GM12878 (cell line): Measurements from ENCODE around the gene STK32B. TPM values are rescaled to one million over a fixed set of nuclear protein-coding genes. Genes with fewer than 3 reads are reported as not detected.

Source experiments
- ATAC-seq: fragments of 200-7000 bp; cut with Tn5 transposase; 3 replicates; pipeline ENCODE4 v1.9.1; 2020; ENCODE audit warnings: mild to moderate bottlenecking, moderate library complexity
- BruUV-seq: library from RNA; stranded (reverse); fragments of 400-500 nt; replicated peaks from 2 replicates; lab custom pipeline; 2021; lab: Mats Ljungman, UMichigan
- CTCF ChIA-PET: fragments of 300-600 bp; sonication (Branson Sonifier 250); formaldehyde crosslinking; extraction: SDS; loops from one replicate; lab custom pipeline; 2021; ENCODE audit warnings: inconsistent platforms; lab: Yijun Ruan, JAX
- POLR2A ChIA-PET: fragments of 350-600 bp; formaldehyde crosslinking; extraction: SDS; loops from one replicate; lab custom pipeline; 2021; ENCODE audit warnings: inconsistent platforms; lab: Charles Lee
- RAD21 ChIA-PET: fragments of 300-600 bp; sonication (Branson Sonifier 250); formaldehyde crosslinking; loops from one replicate; lab custom pipeline; 2023; ENCODE audit warnings: antibody characterized with exemption; ENCODE audit not compliant: unreplicated experiment; lab: Charles Lee
- SMC1A ChIA-PET: fragments of 300-600 bp; sonication (Branson Sonifier 250); formaldehyde crosslinking; loops from one replicate; lab custom pipeline; 2023; ENCODE audit not compliant: unreplicated experiment, uncharacterized antibody; lab: Charles Lee
- DNase-seq: peaks from one replicate; pipeline ENCODE4 v3.0.0-alpha.2; 2011; ENCODE audit warnings: low read depth, low spot score
- FAIRE-seq: peaks from 3 replicates; lab custom pipeline; 2011; peaks lifted over from hg19 to GRCh38; lab: Jason Lieb, UNC
- H2AFZ ChIP-seq: 2 replicates; pipeline ENCODE4 v1.6.0; 2011; ENCODE audit warnings: low read depth, low read length, control low read depth; ENCODE audit not compliant: control insufficient read depth
- H3K27ac ChIP-seq: 2 replicates; pipeline ENCODE4 v1.5.1; 2011; ENCODE audit warnings: control low read depth; ENCODE audit not compliant: control insufficient read depth, insufficient read depth
- H3K27me3 ChIP-seq, 2 experiments: replicated peaks in 1 of 2; 2 replicates each; pipeline versions ENCODE4 v1.6.0 to v1.6.1; 2011; ENCODE audit warnings: low read length in 1 of 2; ENCODE audit not compliant: control insufficient read depth in 2 of 2, insufficient read depth in 2 of 2
- H3K36me3 ChIP-seq, 2 experiments: 2 replicates each; pipeline ENCODE4 v1.5.1; 2011; ENCODE audit warnings: low read length in 1 of 2; ENCODE audit not compliant: control insufficient read depth in 2 of 2, insufficient read depth in 2 of 2
- H3K4me1 ChIP-seq: 2 replicates; pipeline ENCODE4 v1.6.1; 2011; ENCODE audit warnings: mild to moderate bottlenecking, low read length, moderate library complexity, mixed read lengths; ENCODE audit not compliant: control insufficient read depth, insufficient read depth
- H3K4me2 ChIP-seq: 2 replicates; pipeline ENCODE4 v1.6.0; 2011; ENCODE audit warnings: control low read depth; ENCODE audit not compliant: control insufficient read depth, insufficient read depth
- H3K4me3 ChIP-seq: fragments of 200-600 bp; sonication (generic); 2 replicates; pipeline ENCODE4 v1.5.1; 2016
- H3K79me2 ChIP-seq: 2 replicates; pipeline ENCODE4 v1.6.0; 2011; ENCODE audit warnings: low read length; ENCODE audit not compliant: control insufficient read depth, insufficient read depth
- H3K9ac ChIP-seq: 2 replicates; pipeline ENCODE4 v1.8.0; 2011; ENCODE audit warnings: low read length, control low read depth, mixed read lengths; ENCODE audit not compliant: control insufficient read depth, insufficient read depth
- H3K9me3 ChIP-seq: replicated peaks from 3 replicates; pipeline ENCODE4 v1.5.1; 2011; ENCODE audit warnings: mild to moderate bottlenecking, low read length; ENCODE audit not compliant: control insufficient read depth, insufficient read depth
- H4K20me1 ChIP-seq: 2 replicates; pipeline ENCODE4 v1.6.0; 2011; ENCODE audit not compliant: control insufficient read depth, insufficient read depth
- ATF7 ChIP-seq: fragments of 450-650 bp; IDR thresholded peaks from 2 replicates; pipeline ENCODE4 v1.6.1; 2016; ENCODE audit warnings: low read depth, mild to moderate bottlenecking
- CHD4 ChIP-seq: fragments of 200-600 bp; sonication (generic); IDR thresholded peaks from 2 replicates; pipeline ENCODE4 v1.6.1; 2016; ENCODE audit warnings: mild to moderate bottlenecking
- DPF2 ChIP-seq: fragments of 450-650 bp; IDR thresholded peaks from 2 replicates; pipeline ENCODE4 v1.6.1; 2017; ENCODE audit warnings: mild to moderate bottlenecking
- ESRRA ChIP-seq: IDR thresholded peaks from 2 replicates; pipeline ENCODE4 v1.6.1; 2012; ENCODE audit warnings: mild to moderate bottlenecking, low read length, improper control_type of control experiment
- FOXK2 ChIP-seq: fragments of 450-650 bp; IDR thresholded peaks from 2 replicates; pipeline ENCODE4 v1.6.1; 2017; ENCODE audit warnings: mild to moderate bottlenecking, moderate library complexity
- FOXM1 ChIP-seq: IDR thresholded peaks from 2 replicates; pipeline ENCODE4 v1.6.1; 2012; ENCODE audit warnings: low read depth, mild to moderate bottlenecking, inconsistent platforms, low read length, moderate library complexity
- RCOR1 ChIP-seq: conservative IDR thresholded peaks from 2 replicates; pipeline ENCODE4 v1.6.1; 2012; ENCODE audit warnings: low read depth, low read length, improper control_type of control experiment
- RUNX3 ChIP-seq: IDR thresholded peaks from 2 replicates; pipeline ENCODE4 v1.6.1; 2012; ENCODE audit warnings: low read length, inconsistent platforms
- SMC3 ChIP-seq: IDR thresholded peaks from 2 replicates; pipeline ENCODE4 v1.6.1; 2011; ENCODE audit warnings: low read length, improper control_type of control experiment, borderline replicate concordance
- TBL1XR1 ChIP-seq: IDR thresholded peaks from 2 replicates; pipeline ENCODE4 v1.6.1; 2012; ENCODE audit warnings: low read depth, low read length, improper control_type of control experiment
- YY1 ChIP-seq: IDR thresholded peaks from 2 replicates; pipeline ENCODE4 v1.6.1; 2011; ENCODE audit warnings: low read depth, mild to moderate bottlenecking, low read length
- ZNF207 ChIP-seq: fragments of 450-650 bp; IDR thresholded peaks from 2 replicates; pipeline ENCODE4 v1.6.1; 2014; ENCODE audit warnings: antibody characterized with exemption, mild to moderate bottlenecking, borderline replicate concordance
- ZNF24 ChIP-seq: fragments of 450-650 bp; IDR thresholded peaks from 2 replicates; pipeline ENCODE4 v1.6.1; 2017; ENCODE audit warnings: antibody characterized with exemption, mild to moderate bottlenecking
- ZNF274 ChIP-seq: IDR thresholded peaks from one replicate; pipeline ENCODE4 v1.8.0; 2011; ENCODE audit not compliant: insufficient read length, insufficient read depth
- ZNF622 ChIP-seq: fragments of 450-650 bp; IDR thresholded peaks from 2 replicates; pipeline ENCODE4 v1.6.1; 2017; ENCODE audit warnings: mild to moderate bottlenecking, inconsistent platforms
- WGBS: methylation state at CpG from one replicate; pipeline ENCODE4 v1.1.6; 2016; ENCODE audit warnings: low lambda C conversion rate; ENCODE audit not compliant: insufficient replicate concordance, insufficient coverage; ENCODE audit errors: missing lambda C conversion rate; 5-methylcytosine and 5-hydroxymethylcytosine counted together
- in situ Hi-C: fragments of 300-500 bp; cut with MboI; formaldehyde crosslinking; loops from 9 replicates; pipeline ENCODE4 v1.14.3; 2018; ENCODE audit warnings: mixed read lengths
- intact Hi-C: fragments of 100-400 bp; cut with micrococcal nuclease; formaldehyde crosslinking; loops from one replicate; pipeline ENCODE4 v1.14.2; 2022; ENCODE audit not compliant: unreplicated experiment
- polyA plus RNA-seq, 11 experiments: library from polyadenylated mRNA; depleted of rRNA in 4 of 11; unstranded in 6 of 11; stranded (reverse) in 5 of 11; fragments of >200 nt; fragmentation: Nextera tagmentation in 4 of 11; fragmentation: Illumina TruSeq in 1 of 11; extraction: Ambion mirVana in 4 of 11; extraction: Trizol in 1 of 11; gene quantifications; 1 replicate in 1 of 11; 2 replicates in 10 of 11; pipeline versions ENCODE4 v1.2.1 to v1.2.3, GENCODE V29; 2011 to 2016; ENCODE audit warnings: inconsistent platforms in 2 of 11, missing spikeins in 2 of 11, low read depth in 1 of 11
- total RNA-seq, 4 experiments: library from RNA; depleted of rRNA in 3 of 4; stranded (reverse); fragments of >200 nt in 3 of 4; fragmentation: Illumina TruSeq in 1 of 4; extraction: Trizol in 1 of 4; gene quantifications; 2 replicates each; pipeline versions ENCODE4 v1.2.1 to v1.2.3, GENCODE V29; 2013 to 2021
- TF ChIP-seq, protein P1 (sequence below): IDR thresholded peaks from 2 replicates; pipeline ENCODE4 v1.6.1; 2011; ENCODE audit warnings: mild to moderate bottlenecking, low read depth, low read length, moderate library complexity; ENCODE audit not compliant: insufficient replicate concordance
- TF ChIP-seq, protein P2 (sequence below): fragments of 450-650 bp; IDR thresholded peaks from 2 replicates; pipeline ENCODE4 v1.6.1; 2014; ENCODE audit warnings: mild to moderate bottlenecking
- TF ChIP-seq, protein P3 (sequence below): IDR thresholded peaks from 2 replicates; pipeline ENCODE4 v1.6.1; 2011; ENCODE audit warnings: borderline replicate concordance, low read depth, mild to moderate bottlenecking, moderate library complexity, mixed read lengths, low read length; ENCODE audit not compliant: insufficient read depth; ENCODE audit errors: extremely low read length
- TF ChIP-seq, protein P4 (sequence below): IDR thresholded peaks from 2 replicates; pipeline ENCODE4 v1.6.1; 2012; ENCODE audit warnings: low read depth, low read length, improper control_type of control experiment
- TF ChIP-seq, protein P5 (sequence below): fragments of 450-650 bp; IDR thresholded peaks from 2 replicates; pipeline ENCODE4 v1.6.1; 2017; ENCODE audit warnings: mild to moderate bottlenecking, low read depth, inconsistent platforms; ENCODE audit not compliant: poor library complexity, severe bottlenecking

STK32B gene
- total and polyA plus RNA-seq, 10 of the 15 experiments (the other 5 are each of a cell fraction or from before 2014, with no cell fraction given), result 0.04 to 0.12 (median 0.08) TPM; not detected in 7

DNA sequence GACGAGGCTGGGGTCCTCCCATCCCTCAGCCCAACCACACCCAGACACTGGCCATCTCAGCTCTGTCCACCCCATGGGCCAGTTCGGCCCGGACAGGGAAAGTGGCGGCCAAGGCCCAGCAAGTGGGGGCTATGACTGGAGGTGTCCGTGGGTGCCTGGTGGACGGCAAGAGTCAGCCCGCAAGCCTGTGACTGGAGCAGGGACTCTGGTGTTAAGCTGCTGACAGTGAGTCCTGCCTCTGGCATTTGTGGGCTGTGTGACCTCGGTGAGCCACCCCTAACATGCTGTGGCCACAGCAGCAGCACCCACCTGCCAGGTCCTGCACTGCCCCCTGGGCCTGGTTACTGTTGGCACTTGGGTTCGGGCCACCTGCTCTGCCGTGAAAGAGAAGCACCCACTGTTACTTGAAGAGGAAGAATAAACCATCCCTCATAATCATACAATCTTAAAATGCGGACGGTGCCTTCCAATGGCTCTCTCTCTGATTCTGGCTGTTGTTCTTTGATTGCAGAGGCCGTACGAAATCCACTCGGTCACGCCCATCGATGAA is 405.1 kb downstream of the STK32B start (continued):
- TF ChIP-seq, protein P1, sequence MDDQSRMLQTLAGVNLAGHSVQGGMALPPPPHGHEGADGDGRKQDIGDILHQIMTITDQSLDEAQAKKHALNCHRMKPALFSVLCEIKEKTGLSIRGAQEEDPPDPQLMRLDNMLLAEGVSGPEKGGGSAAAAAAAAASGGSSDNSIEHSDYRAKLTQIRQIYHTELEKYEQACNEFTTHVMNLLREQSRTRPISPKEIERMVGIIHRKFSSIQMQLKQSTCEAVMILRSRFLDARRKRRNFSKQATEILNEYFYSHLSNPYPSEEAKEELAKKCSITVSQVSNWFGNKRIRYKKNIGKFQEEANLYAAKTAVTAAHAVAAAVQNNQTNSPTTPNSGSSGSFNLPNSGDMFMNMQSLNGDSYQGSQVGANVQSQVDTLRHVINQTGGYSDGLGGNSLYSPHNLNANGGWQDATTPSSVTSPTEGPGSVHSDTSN, result no peak
- TF ChIP-seq DPF2 (no peak), RCOR1 (no peak), FOXM1 (no peak)
- TF ChIP-seq, protein P2, sequence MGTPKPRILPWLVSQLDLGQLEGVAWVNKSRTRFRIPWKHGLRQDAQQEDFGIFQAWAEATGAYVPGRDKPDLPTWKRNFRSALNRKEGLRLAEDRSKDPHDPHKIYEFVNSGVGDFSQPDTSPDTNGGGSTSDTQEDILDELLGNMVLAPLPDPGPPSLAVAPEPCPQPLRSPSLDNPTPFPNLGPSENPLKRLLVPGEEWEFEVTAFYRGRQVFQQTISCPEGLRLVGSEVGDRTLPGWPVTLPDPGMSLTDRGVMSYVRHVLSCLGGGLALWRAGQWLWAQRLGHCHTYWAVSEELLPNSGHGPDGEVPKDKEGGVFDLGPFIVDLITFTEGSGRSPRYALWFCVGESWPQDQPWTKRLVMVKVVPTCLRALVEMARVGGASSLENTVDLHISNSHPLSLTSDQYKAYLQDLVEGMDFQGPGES, result no peak
- TF ChIP-seq, protein P3, sequence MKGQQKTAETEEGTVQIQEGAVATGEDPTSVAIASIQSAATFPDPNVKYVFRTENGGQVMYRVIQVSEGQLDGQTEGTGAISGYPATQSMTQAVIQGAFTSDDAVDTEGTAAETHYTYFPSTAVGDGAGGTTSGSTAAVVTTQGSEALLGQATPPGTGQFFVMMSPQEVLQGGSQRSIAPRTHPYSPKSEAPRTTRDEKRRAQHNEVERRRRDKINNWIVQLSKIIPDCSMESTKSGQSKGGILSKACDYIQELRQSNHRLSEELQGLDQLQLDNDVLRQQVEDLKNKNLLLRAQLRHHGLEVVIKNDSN, result no peak
- TF ChIP-seq, all 136 proteins: peak for 0

DNA sequence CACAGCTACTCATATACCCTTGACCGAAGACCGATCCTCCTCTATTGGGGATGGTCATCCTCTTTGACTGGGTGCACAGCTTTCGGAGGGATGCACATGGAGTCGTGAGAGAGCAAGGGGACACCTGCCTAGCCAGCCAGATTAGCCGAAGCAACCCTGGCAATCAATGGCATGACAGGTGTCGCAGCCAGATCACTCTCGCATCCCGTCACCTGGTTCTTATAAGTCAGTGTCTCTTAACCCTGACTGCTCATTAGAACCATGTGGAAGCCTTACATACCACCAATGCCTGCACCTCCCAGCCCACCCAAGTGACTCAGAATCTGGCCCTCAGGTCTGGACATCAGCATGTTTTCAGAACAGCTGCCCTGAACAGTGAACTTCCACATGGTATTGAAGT is 407.4 kb downstream of the STK32B start:
- DNase-seq (no peak), ATAC-seq (no peak), FAIRE-seq (no peak)
- Histone ChIP-seq H4K20me1 (no peaks in the 10 kb centered on the region), H3K4me1 (no peaks in the 10 kb centered on the region), H3K9me3 (no peaks in the 10 kb centered on the region; the same call in 2 of the 3 replicates), H3K36me3 (no peaks in the 10 kb centered on the region), H3K4me2 (no peak overlapping the region), H3K27me3 (no peaks in the 10 kb centered on the region), H3K79me2 (no peaks in the 10 kb centered on the region), H3K9ac (no peak overlapping the region), H3K4me3 (no peak overlapping the region), H3K27ac (no peak overlapping the region), H2AFZ (no peak overlapping the region)
- ChIA-PET CTCF (interaction anchor here (0.7 to 0.9 kb wide), 2 partner anchors 231 to 332 kb away, joined by 3 read pairs; no protein-coding TSS in a partner anchor), RAD21 (no interaction called here), SMC1A (interaction anchor here (0.7 kb wide), 1 partner anchor 256 kb away, joined by 3 read pairs; no protein-coding TSS in a partner anchor), POLR2A (no interaction called here)
- no TSS peak for BruUV-seq
- intact Hi-C loops, result no loop called here
- 45% methylated on average over 8 of the region's 8 CpGs for WGBS
- in situ Hi-C loops, result no loop called here
- TF ChIP-seq CHD4 (no peak), ZNF24 (no peak), YY1 (no peak), ZNF207 (no peak), ZNF274 (no peak), RUNX3 (no peak), FOXK2 (no peak), TBL1XR1 (no peak), ZNF622 (no peak), SMC3 (no peak), ESRRA (no peak), ATF7 (no peak)
- TF ChIP-seq, protein P4, sequence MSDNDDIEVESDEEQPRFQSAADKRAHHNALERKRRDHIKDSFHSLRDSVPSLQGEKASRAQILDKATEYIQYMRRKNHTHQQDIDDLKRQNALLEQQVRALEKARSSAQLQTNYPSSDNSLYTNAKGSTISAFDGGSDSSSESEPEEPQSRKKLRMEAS, result no peak
- TF ChIP-seq, protein P5, sequence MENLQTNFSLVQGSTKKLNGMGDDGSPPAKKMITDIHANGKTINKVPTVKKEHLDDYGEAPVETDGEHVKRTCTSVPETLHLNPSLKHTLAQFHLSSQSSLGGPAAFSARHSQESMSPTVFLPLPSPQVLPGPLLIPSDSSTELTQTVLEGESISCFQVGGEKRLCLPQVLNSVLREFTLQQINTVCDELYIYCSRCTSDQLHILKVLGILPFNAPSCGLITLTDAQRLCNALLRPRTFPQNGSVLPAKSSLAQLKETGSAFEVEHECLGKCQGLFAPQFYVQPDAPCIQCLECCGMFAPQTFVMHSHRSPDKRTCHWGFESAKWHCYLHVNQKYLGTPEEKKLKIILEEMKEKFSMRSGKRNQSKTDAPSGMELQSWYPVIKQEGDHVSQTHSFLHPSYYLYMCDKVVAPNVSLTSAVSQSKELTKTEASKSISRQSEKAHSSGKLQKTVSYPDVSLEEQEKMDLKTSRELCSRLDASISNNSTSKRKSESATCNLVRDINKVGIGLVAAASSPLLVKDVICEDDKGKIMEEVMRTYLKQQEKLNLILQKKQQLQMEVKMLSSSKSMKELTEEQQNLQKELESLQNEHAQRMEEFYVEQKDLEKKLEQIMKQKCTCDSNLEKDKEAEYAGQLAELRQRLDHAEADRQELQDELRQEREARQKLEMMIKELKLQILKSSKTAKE, result no peak
